GM19240 (cell line): ENCODE measurements around the gene LSS.
"Not testable (repeated sequence)": the region's sequence is repeated elsewhere in the genome, so short reads cannot be mapped to it uniquely, and the experiment has no call there.

Source experiments
- DNase-seq: peaks from one replicate; pipeline ENCODE4 v3.0.0; 2011; ENCODE audit warnings: low spot score; ENCODE audit not compliant: insufficient read length

LSS gene

DNA sequence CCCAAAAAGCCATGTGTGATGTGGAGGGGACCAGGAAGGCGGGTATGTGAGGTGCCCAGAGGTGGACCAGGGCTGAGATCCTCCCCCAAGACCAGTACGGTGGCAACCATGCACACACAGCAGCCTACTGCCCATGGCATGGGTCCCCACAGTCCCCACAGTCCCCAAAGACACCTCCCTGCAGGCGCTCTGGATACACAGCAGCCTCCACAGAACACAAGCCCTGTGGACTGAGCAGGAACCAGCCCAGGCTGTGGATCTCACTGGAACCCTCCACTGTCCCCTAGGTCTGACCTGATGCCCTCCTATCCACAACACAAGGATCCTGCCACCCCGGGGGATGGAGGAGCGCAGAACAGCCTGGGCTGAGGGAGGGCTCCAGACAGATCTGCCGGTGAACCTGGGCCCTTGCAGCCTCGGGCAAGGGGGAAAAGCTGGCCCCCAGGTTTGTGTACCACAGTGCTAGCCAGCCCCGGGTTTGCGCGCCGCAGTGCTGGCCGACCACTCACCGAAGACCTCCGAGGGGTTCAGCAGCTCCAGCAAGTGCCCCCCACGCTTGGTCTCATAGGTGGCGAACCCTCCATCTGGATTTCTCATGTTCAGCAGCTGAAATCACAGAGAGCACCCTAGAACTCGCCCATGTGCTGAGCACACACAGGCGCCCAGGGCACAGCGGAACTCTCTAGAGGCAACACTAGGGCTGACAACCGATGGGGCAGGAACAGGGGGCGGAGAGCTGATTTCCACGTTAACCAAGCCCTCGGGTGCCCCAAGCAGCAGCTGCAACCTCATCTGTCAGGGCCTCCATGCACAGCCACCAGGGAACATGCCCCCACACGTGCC, 22.2 kb downstream of the LSS start:
- no peak for DNase-seq

GRCh38 chr21:46205766-46206162, 22.8 kb downstream of the LSS start:
- no peak for DNase-seq

DNA sequence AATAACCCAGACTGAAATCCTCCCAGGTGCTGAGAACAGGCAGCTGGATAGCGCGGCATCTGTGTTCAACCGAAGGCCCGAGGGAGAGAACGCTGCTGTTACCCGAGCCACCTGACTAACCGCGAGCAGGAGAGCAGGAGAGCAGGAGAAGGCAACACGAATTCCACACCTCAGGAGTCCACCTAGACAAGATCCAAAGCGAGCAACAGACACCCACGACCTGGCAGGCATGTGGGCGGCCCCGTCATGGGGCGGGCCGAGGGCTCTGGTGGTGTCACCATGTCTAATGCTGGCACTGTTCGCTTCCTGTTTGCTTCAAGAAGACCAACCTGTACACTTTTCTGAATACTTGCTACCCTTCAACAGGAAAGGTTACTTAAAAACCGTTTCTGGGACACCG, 23.4 kb downstream of the LSS start:
- DNase-seq = no peak

DNA sequence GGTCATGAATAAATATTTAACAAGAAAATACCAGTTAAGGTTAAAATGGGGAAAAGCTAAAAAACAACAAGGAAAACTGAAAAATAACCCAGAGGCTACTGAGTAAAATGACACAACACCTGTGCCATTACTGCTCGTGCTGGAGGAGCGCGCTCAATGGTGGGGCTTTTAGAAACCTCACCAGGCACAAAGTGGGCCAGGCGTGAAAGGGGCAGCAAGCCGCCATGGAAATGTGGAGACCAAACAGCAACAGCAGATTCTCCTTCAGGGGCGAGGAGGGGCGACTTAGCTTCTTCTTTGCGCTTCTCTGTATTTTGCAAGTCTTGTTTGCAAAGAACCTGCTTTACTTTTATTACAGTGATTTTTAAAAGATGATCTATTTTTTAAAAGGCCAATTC, 25.4 kb downstream of the LSS start:
- no peak for DNase-seq

DNA sequence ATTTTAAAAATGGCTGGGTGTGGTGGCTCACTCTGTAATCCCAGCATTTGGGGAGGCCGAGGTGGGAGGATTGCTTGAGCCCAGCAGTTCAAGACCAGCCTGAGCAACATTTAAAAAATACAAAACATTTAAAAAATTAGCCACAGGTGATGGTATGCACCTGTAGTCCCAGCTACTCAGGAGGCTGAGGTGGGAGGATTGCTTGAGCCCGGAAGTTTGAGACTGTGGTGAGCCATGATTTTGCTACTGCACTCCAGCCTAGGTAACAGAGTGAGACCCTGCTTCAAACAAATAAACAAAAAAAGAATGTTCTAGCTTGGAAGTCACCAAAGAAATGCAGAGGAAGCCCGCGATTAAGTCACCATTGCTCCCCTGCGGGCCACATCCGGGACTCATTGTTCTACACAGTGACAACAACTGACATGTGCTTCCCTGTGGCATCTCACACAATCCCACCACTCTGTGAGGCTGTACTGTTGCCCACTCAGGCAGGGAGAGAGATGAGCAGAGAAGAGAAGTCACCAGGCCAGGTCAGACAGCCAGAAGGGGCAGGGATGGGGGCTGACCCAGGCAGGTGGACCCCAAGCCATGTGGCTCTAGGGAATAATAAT, 25.9 kb downstream of the LSS start:
- no peak for DNase-seq

DNA sequence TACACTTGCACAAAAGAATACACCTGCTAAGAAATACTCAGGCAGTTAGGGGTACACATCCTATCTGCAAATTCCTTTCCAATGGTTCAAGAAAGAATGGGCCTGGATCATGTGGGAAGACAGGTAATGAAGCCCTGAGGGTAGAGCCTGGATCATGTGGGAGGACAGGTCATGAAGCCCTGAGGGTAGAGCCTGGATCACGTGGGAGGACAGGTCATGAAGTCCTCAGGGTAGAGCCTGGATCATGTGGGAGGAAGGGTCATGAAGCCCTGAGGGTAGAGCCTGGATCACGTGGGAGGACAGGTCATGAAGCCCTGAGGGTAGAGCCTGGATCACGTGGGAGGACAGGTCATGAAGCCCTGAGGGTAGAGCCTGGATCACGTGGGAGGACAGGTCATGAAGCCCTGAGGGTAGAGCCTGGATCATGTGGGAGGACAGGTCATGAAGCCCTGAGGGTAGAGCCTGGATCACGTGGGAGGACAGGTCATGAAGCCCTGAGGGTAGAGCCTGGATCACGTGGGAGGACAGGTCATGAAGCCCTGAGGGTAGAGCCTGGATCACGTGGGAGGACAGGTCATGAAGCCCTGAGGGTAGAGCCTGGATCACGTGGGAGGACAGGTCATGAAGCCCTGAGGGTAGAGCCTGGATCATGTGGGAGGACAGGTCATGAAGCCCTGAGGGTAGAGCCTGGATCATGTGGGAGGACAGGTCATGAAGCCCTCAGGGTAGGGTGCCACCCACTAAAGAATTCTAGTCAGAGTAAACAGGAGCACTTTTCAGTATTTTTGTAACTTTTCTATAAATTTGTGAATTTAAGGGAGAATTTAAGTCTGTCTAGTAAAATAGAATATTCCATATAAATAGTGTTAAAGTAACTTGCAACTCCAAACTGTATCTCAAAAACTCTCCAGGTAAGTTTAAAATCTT, 27.4 kb downstream of the LSS start:
- DNase-seq = not testable (repeated sequence)

DNA sequence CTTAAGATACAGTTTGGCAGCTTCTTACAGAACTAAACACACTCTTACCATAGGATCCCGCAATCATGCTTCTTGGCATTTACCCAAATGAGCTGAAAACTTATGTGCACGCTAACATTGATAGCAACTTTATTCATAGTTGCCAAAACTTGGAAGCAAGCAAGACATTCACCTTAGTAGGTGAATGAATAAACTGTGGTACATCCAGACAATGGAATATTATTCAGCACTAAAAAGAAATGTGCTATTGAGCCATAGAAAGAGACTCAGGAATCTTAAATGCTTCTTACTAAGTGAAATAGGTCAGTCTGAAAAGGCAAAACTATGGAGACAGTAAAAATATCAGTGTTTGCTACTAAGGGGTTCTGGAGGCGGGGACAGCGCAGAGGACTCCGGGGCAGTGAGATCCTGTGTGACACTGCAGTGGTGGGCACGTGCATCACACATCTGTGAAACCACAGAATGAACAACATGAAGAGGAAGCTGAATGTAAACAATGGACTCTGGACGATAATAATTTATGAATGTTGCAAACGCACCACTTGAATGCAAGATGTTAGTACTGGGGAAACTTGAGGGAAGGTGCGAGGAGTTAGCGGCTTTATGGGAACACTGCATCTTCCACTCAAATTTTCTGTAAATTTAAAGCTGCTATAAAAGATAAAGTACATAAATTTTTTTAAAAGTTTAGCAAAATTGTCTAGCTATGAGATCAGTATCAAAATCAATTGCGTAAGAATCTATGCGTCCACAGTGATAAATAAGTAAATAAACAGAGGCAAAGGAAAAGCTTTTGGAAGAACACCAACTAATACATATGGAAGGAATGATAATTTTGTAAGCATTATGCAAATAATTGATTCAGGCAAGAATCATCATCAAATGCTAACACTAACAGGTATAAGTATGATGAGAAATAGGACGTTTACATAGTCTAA, 28.9 kb downstream of the LSS start:
- no peak for DNase-seq

- no peak for DNase-seq
Observed at GRCh38 chr21:46196733-46197132, 31.8 kb downstream of the LSS start.

DNA sequence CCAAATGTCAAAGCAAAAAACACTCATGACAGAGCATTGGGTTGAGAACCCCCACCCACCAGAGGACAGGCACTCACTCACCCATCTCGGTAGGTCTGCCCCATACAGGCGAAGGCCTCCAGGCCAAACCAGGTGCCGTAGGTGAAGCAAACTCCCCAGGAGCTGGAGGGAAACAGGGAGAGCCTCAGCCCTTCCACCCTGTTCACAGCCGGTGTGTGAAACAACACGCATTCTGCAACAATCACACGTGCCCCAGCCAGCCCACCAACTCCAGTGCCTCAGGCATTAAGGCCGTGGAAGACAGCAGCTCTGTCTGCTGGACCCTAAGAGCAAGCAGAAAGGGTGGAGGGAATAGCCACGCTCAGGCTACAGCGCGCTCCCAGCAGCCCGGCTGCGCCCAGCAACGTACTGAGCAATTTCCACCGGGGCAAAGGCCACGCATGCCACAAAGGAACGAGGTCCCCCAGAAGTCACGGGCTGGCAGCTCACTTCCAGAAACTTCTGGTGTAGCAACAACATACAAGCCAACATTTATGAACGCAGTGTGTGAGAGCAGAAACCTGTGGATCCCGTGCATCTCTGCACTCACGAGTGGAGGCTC, 32.9 kb downstream of the LSS start:
- DNase-seq = no peak

DNA sequence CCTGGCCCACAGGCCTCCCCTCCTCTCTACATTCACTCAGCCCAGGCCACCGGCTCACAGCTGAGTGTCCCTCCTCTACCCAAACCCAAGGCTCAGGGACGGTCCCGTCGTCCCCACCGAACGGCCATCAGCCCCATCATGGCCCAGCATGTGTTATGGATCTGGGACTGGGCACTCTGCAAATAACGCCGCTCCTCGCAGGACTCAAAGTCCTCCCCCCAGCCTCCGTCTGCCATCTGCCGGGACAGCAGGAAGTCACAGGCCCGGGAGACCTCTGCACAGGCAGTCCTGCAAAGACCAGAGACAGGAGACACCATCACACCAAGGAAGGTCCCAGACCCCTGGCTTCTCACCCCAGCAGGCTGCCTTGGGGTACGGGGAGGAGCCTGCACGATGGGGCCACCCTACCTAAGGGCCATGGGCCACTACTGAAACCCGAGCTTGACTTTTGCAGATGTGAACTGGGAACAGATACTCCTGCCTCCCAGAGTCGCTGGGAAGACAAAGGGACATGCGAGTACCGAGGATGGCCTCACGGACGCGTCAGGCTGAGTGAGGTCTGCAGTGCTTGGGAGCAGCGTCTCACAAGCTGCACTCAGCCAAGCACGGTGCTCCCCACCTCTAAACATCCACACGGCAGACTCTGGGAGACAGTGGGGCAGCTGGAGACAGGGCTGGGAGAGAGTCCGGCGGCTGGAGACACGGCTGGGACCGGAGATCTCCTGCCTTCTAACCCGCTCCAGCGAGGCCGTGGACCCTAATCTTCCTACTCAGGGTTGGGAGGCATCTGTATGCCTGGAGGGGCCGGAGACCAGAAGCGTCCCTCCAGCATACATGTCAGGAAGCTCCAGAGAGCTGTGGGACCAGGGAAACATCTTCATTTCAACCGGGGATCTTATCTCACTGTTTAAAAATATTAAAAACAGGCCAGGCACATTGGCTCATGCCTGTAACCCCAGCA, 33.9 kb downstream of the LSS start:
- DNase-seq = no peak

- DNase-seq = no peak
Observed at GRCh38 chr21:46193829-46194373, 34.7 kb downstream of the LSS start.

- DNase-seq = no peak
Observed at GRCh38 chr21:46191686-46192575, 36.6 kb downstream of the LSS start.

DNA sequence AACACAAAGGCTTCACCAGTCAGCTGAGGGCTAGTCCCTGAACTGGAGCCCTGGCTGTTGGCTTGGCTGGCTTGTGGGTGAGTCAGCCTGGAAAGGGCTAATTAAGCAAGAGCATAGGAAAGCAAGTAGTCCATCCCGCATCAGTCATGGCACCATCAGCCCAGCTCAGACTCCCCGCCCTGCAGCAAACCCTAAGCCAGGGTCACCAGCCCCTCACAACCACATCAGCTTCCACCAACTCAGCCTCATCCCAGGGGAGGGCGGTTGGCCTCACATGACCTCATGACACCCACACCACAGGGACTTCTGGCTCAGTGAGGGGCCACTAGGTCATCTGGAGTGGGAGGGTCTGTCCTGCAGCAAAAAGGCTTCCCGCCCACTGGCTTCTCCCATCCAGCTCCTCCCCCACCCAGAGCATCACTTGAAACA, 37.3 kb downstream of the LSS start:
- no peak for DNase-seq

GRCh38 chr21:46190491-46191131, 38.0 kb downstream of the LSS start:
- no peak for DNase-seq

DNA sequence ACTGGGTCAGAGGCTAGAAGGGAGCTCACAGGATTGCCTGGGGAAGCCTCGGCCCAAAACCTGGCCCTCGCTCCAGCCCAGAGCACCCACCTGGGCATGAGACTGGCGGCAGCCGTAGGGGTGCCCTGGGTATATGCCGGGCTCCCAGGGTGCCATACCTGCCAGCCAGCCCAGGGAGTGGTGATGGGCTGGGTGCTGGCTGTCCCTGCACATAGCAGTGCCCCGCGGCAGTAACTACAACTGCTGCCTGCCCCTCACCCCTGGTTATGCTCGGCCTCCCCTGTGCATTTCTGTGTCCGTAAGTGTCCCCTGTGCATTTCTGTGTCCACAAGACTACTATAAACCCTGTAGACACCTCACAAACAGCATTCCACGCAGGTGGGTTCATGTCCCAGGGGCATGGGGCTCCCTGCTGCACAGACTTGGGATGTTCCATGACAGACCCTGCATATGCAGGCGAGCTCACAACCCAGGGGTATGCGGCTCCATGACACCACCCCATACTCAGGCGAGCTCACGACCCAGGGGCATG, 38.5 kb downstream of the LSS start:
- no peak for DNase-seq

DNA sequence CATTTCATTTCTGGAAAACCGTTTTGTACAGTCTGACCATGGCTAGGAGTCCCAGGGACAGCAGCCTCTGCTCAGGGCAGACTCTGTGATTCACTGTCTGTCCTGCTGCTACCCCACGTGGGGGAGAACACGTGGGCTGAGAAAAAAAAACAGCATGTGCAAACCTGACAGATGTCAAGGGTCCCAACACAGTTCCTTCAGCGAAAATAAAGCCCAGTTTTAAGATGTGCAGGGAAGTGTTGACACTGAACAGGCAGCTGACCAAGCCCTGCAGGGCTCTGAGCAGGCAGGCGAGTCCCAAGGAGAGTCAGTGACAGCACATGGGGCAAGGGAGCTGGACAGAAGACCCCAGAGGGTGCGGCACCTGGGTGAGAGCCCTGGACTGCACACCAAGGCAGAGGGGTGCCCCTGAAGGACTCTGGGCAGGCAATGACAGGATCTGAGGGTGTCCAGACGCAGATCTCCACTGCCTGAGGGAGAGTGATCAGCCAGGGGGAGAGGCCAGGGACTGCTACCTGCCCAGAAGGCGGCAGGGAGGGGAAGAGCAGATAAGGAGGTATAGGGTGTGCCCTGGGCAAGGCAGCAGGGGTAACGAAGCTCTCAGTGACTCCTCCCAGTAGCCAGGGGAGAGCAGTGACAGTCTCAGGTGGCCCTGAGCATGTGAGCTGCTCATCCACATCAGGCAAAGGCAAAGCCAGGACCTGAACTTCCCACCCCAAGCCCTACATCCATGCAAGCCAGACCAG, 39.2 kb downstream of the LSS start:
- DNase-seq = no peak
